ENCODE results near the gene ANO6.

Gene ANO6

DNA sequence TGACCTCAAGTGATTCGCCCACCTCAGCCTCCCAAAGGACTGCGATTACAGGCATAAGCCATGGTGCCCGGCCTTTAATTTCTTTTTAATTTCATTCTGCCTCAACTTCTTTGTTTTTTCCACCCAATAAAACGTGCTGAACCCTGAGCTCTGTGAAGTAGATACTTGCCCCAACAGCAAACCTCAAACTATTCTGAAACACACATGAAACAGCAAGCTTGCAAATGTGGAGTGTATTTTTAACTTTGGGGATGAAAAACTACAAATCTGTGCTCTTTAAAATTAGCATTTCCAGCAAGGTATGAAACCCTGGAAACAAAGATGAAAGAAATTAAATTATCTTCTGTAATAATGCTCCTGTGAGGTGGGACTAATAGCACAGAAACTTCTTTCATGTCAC, 246.6 kb downstream of the ANO6 start:
- H3K36me3 Mint-ChIP-seq (ENCODE audit: low read depth) = no peaks in the 10 kb centered on the region
- H3K4me1 Mint-ChIP-seq = no peaks in the 10 kb centered on the region
- H3K9me3 Mint-ChIP-seq = no peaks in the 10 kb centered on the region
- TF ChIP-seq, protein P1, sequence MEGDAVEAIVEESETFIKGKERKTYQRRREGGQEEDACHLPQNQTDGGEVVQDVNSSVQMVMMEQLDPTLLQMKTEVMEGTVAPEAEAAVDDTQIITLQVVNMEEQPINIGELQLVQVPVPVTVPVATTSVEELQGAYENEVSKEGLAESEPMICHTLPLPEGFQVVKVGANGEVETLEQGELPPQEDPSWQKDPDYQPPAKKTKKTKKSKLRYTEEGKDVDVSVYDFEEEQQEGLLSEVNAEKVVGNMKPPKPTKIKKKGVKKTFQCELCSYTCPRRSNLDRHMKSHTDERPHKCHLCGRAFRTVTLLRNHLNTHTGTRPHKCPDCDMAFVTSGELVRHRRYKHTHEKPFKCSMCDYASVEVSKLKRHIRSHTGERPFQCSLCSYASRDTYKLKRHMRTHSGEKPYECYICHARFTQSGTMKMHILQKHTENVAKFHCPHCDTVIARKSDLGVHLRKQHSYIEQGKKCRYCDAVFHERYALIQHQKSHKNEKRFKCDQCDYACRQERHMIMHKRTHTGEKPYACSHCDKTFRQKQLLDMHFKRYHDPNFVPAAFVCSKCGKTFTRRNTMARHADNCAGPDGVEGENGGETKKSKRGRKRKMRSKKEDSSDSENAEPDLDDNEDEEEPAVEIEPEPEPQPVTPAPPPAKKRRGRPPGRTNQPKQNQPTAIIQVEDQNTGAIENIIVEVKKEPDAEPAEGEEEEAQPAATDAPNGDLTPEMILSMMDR (IDR thresholded peaks at IDR 0.05; ENCODE audit: unreplicated experiment in 3 of 3) = no peak
- H3K27ac Mint-ChIP-seq = no peak overlapping the region
- H3K4me3 Mint-ChIP-seq = no peak overlapping the region
- H3K27me3 Mint-ChIP-seq (ENCODE audit: low read depth) = no peaks in the 10 kb centered on the region

DNA sequence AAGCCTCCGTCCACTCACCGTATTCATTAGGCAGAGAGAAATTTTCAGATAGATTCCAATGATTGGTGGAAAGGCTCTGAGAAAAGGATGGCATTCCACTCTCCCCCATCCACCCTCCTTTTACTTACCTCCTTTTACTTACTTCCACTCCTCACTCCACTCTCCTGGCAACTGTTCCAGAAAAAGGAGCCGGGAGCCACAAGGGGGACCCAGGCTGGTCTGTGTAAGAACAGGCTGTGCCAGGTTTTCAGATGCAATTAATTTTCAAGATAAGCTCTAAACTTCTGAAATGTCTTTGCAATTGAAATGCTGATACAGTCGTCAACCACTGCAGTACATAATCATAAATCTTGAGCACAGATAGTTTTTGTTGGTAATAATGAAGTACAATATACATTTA, 248.8 kb downstream of the ANO6 start:
- Mint-ChIP-seq H3K36me3 (ENCODE audit: low read depth) (no peaks in the 10 kb centered on the region), H3K27ac (no peak overlapping the region), H3K4me1 (no peaks in the 10 kb centered on the region), H3K9me3 (no peaks in the 10 kb centered on the region), H3K4me3 (no peak overlapping the region), H3K27me3 (ENCODE audit: low read depth) (no peaks in the 10 kb centered on the region)
- TF ChIP-seq, protein P1 (IDR thresholded peaks at IDR 0.05; ENCODE audit: unreplicated experiment in 3 of 3) = no peak

DNA sequence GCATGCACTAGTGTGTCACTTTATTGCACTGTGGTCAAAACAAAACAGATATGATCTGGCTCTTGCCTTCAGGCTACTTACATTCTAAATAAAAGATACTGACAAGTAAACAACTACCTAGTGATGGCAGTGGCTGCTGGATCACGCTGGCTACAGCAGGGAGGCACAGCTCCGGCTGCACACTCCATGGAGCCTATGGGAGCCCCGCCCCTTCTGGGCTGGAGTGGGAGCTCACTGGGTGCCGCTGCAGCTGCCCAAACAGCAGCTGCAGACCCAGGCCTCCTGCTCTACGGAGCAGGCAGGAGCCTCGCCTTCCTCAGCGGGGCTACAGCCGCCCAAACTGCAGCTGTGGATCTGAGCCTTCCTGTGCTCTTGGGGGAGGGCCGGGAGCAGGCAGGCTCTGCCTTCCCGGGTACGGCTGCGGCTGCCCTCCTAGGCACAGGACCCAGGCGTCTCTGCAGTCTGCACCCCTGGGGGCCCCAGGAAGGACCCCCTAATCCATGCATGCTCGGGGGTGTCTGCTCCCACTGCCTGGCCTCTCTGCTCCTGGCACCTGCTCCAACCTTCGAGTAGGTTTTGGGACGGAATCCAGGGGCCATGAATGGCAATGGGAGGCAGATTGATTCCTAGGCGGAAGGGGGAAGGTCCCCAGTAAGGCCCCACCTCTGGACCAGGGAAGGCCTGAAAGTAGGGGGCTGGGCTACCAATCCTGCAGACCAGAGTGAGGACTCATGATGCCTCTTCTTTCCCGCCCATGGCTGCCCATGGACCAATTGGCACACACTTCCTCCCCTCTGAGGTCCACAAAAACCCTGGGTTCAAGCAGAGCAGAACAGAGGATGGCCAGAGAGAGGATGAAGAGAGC, 253.1 kb downstream of the ANO6 start:
- H3K27ac Mint-ChIP-seq = no peak overlapping the region
- TF ChIP-seq, protein P1 (IDR thresholded peaks at IDR 0.05; ENCODE audit: unreplicated experiment in 3 of 3) = no peak
- no peak overlapping the region for H3K4me3 Mint-ChIP-seq
- no peaks in the 10 kb centered on the region for H3K9me3 Mint-ChIP-seq
- no peaks in the 10 kb centered on the region for H3K27me3 Mint-ChIP-seq (ENCODE audit: low read depth)
- no peaks in the 10 kb centered on the region for H3K36me3 Mint-ChIP-seq (ENCODE audit: low read depth)
- no peaks in the 10 kb centered on the region for H3K4me1 Mint-ChIP-seq

DNA sequence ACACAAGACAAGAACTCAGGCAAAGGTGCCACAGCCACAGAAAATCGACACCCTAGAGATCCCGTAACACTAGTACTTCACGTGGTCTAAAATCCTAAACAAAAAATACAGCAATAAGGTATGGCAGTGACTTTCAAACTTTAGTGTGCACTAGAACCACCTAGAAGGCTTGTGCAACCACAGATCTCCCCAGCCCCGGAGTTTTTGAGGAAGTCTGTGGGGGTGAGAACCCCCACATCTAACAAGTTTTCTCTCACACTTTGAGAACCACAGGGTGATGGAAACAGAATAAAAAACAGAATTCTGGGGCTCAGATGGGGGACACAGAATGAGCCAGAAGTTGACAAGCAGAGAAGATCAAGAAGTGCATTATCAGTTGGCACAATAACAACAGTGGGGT, 254.0 kb downstream of the ANO6 start:
- no peaks in the 10 kb centered on the region for H3K36me3 Mint-ChIP-seq (ENCODE audit: low read depth)
- no peak overlapping the region for H3K27ac Mint-ChIP-seq
- no peaks in the 10 kb centered on the region for H3K9me3 Mint-ChIP-seq
- no peaks in the 10 kb centered on the region for H3K4me1 Mint-ChIP-seq
- no peak overlapping the region for H3K4me3 Mint-ChIP-seq
- TF ChIP-seq, protein P1 (IDR thresholded peaks at IDR 0.05; ENCODE audit: unreplicated experiment in 3 of 3) = no peak
- H3K27me3 Mint-ChIP-seq (ENCODE audit: low read depth) = no peaks in the 10 kb centered on the region

DNA sequence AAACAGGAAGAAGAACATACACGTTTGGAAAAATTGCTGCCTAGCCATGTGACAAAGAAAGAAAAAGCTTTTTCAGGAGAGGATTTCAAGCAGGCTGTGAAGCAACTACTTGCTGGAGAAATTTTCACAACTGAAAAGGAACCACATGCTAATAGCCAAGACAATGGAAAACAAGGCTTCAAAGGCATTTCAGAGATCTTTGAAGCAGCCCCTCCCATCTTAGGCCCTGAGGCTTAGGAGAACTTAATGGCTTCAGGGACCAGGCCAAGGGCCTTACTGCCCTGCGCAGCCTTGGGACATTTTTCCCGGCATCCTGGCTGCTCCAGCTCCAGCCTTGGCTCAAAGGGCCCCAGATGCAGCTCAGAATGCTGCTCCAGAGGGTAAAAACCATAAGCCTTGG, 257.7 kb downstream of the ANO6 start:
- H3K9me3 Mint-ChIP-seq = peaks cover 3% of the 10 kb centered on the region
- H3K27me3 Mint-ChIP-seq (ENCODE audit: low read depth) = no peaks in the 10 kb centered on the region
- H3K27ac Mint-ChIP-seq = no peak overlapping the region

More for the DNA sequence above, 257.7 kb downstream of the ANO6 start:
- Mint-ChIP-seq H3K4me1 (no peaks in the 10 kb centered on the region), H3K36me3 (ENCODE audit: low read depth) (no peaks in the 10 kb centered on the region), H3K4me3 (no peak overlapping the region)
- TF ChIP-seq, protein P1 (IDR thresholded peaks at IDR 0.05; ENCODE audit: unreplicated experiment in 3 of 3) = no peak
